ENCODE results near the gene SEMA7A. TPM values are rescaled to one million over a fixed set of nuclear protein-coding genes. Genes with fewer than 3 reads are reported as not detected.

The SEMA7A gene
- total RNA-seq, 1 donor from 2014 or later, result 1.2 TPM

DNA sequence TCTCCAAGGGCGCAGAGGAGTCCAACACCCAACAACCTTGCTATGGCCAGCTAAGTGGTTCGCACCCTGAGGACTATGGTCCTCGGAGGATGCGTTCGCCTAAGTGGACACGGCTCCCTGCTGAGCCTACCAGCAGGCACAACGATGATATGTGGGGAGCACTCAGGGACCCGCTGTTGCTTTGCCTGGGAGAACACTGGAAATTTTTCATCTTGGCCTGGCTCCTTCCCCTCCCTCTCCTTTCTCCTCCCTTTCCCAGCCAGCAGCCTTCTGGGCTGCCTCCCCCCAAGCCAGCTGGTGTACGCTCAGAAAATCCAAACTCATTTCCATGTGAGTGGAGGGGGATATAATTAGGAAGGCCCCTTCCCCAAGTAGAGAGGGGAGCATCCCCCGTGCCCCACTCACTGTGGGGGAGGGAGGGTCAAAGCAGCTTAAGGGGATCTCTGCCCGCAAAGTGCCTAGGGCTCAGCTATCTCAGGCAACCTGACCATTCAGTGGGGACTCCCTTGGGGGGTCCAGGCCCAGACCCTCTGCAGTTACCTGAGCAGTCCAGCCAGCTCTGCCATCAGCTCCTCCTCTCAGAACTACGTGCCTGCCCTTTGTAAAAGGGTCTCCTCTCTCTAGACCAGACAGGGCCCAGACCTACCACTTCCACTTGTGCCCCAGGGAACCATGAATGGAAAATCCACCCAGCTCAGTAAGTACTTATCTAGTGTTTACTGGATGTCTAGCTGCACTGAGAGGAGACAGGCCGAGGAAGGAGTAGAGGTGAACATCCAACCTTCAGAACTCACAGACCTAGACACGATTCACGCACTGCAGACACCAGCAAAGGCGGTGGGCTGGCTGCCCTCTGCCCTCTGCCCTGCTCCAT is 742 bp upstream of the SEMA7A start:
- intact Hi-C loops (cut with DNase I), result no loop called here
- DNase-seq, result no peak
- peak; percentile 13 for ATAC-seq (ENCODE audit: poor library complexity)

DNA sequence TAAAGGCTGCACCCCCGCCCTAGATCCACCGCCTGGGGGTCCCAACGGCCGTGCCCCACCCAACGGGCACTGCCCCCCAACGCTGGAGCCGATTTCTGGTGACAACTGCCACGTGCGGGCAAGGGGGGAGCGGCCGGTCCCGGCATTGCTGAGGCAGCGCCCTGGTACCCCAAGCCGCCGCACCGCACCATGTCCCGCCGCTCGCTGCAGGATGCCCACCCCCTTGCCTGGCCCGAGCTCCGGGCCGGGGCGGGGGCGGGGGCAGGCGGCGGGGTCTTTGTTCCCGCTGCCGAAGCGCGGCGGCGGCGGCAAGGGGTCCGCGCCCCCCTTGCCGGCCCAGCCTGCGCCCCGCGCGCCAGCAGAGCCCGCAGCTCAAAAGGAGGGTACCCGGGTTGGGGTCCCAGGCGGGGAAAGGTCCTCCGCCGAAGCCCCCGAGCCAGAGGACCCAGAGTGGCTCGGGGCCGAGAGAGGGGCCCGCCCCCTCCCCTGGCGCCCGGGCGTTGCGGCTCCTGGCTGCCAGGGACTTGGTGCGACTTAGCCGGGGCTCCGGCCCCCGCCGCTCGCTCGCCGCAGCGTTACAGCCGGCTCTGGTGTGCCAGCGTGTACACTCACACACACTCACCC is 678 bp downstream of the SEMA7A start:
- DNase-seq, result no peak
- no peak for ATAC-seq (ENCODE audit: poor library complexity)
- intact Hi-C loops (cut with DNase I), result no loop called here

DNA sequence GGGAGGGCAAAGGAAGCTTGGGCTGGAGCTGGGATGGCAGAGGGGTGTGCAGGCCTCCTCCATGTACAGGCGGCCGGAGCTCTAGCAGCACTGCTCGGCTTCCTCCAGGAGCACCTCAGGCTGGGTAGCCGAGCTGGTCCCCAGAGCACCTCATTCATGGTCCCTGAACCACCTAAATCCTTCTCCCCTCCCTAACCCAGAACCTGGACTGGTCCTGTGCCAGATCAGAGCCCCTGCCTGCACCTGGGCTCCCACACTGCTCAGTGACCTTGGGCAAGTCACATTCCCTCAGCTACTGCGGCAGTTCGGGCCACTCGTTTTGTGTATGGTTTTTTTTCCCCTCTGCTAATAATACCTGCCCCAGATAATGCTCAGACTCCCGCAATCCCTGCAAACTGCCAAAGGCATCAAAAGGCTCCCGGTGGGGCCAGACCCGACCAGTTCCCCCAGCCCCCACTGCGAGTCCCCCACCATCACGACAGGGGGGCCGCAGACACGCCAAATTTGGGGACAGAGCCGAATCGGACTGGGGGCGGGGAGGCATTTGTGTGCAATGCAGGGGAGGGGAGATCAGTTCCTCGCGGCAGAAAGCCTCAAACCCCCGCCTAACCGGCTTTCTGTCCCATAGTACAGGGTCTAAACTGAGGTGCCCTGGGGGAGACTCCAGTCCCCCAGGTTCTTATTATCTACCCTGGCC is 1.3 kb downstream of the SEMA7A start:
- no peak for DNase-seq
- no peak for ATAC-seq (ENCODE audit: poor library complexity)
- intact Hi-C loops (cut with DNase I), result no loop called here

DNA sequence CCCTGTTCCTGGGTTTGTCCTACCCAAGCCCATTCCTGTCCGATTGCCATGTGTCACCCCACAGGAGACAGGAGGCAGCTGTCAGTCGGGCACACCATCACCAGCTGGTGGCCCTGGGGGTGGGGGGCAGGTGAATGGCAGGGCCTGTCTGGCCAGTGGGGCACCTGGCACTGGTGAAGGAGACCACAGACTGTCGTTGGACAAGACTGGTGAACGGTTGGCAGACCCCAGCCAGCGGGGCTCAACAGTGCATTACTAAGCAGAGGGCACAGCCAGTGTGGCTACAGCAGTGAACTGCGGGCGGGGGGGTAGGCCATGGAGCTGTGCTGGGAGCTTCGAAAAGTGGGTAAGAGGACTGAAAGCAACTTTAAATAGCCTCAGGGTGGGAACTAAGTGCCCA is 2.1 kb downstream of the SEMA7A start:
- intact Hi-C loops (cut with DNase I), result no loop called here
- DNase-seq (no peak), ATAC-seq (ENCODE audit: poor library complexity) (no peak)

DNA sequence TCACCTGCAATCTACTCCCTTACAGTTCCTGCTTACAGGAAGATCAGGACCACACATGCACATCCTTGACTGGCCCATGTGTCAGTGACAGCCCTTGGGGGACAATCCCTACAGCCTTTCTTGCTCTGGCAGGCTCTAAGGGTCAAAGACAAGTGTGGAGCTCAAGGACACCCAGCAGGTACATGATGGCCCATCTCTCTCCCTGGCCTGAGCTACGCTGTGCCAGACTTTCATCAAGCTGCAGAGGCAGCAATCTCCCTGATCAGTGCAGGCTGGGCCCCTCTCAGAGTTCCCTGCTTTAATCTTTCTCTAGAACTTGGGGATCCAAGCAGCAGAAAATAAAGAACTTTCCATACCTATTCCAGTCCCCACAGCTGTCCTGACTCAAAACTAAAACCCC is 2.6 kb downstream of the SEMA7A start:
- intact Hi-C loops (cut with DNase I), result no loop called here
- ATAC-seq (ENCODE audit: poor library complexity), result no peak
- DNase-seq, result no peak

DNA sequence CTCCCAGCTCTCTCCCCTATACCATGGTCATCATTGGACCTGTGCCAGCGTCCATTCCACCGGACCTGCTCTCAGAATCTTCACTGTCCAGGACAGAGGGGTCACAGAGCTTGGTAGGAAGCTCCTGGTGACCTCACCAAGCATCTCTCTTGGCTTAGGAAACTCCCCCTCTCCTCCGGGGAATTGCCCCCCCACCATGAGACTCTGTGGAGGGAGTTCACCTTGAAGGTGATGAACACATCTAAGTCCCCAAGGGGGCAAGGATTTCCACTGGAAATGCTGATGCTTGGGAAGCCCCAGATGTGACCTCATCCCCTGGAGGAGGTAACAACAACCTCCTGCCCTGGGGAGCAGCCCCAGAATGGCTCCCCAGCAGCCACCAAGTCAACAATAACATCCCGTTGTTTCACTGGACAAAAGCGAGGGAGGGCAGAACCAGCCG is 3.2 kb downstream of the SEMA7A start:
- intact Hi-C loops (cut with DNase I), result no loop called here
- DNase-seq, result no peak
- ATAC-seq (ENCODE audit: poor library complexity), result no peak

DNA sequence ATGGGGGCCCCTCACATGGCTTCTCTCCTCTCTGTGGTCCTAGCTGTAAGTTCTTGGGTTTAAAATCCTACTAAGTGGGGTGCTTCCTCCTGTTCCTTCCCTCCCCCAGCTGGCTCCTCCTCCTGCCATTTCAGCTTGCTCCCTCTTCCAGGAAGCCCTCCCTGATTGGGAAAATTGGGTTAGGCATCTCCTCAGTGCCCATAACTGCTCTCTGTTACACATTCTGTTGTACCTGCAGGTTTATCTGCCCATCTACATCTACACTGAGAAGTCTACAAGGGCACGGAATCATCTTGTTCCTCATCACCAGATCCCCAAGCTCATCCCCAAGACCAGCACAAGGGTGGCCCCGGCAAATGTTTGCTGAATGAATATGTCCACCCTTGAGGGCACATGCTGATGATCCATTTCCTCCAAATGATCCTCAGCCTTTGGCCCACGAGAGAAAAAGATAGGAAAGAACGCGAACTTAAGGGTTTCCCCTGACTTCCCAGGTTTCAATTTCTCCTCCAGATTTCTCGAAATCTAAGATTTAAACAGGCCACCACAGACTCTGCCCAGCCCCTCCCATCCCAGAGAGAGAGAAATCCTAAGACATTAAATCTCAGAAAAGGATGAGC is 3.9 kb downstream of the SEMA7A start:
- ATAC-seq (ENCODE audit: poor library complexity) (no peak), DNase-seq (no peak)
- intact Hi-C loops (cut with DNase I), result no loop called here

DNA sequence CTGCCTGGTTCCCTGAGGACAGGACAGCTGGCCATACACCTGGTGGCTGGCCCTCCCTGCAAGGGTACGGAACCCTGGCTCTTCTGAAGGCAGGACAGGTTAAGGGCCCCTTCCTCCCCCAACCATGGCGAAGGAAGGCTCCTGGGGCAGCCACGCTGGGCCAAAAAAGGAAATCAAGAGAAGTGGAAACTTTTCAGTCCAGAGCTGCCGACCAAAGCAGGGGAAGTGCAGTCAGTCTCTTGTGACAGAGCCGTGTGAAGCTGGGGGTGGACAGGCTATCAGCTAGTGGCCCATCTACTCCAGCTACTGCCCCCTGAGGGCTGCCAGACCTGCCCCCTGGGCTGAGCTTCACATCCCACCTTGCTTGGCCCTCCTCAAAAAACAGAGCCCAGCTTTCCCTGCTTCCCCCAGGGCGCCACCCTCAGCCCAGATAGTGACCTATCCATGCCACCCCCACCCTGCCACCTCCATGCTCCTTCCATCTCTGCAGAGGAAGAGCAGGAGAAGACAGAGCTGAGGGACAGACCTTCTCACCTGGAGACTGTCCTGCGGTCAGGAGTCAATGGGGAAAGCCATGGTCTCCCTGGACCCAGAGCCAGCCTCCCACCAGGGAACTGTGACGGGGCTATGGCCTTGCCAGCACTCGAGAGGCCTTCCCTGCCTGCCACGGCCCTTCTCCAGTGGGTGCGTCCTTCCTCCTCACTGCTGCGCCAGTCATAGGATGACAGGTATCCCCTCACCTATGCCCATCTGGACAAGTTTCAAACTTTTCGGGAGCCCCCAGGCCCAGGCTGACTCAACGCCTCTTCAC is 4.6 kb downstream of the SEMA7A start:
- ATAC-seq (ENCODE audit: poor library complexity), result no peak
- intact Hi-C loops (cut with DNase I), result no loop called here
- no peak for DNase-seq

DNA sequence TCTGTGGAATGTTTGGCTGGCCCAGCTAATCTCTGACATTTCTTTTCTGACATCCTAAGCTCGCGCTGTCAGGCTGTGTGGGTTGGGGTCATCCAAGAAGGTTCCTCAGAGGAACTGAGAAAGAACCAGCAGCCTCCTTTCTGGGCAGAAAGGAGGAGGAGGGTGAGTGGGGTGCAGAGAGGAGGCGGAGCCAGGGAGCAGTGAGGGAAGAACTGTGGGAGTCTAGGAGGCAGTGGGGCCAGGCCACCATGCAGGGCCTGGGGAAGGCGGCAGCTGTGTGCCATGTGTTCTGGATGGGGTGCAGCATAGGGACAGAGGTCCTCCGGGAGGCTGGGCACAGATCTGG is 5.3 kb downstream of the SEMA7A start:
- intact Hi-C loops (cut with DNase I), result no loop called here
- ATAC-seq (ENCODE audit: poor library complexity) (no peak), DNase-seq (no peak)

DNA sequence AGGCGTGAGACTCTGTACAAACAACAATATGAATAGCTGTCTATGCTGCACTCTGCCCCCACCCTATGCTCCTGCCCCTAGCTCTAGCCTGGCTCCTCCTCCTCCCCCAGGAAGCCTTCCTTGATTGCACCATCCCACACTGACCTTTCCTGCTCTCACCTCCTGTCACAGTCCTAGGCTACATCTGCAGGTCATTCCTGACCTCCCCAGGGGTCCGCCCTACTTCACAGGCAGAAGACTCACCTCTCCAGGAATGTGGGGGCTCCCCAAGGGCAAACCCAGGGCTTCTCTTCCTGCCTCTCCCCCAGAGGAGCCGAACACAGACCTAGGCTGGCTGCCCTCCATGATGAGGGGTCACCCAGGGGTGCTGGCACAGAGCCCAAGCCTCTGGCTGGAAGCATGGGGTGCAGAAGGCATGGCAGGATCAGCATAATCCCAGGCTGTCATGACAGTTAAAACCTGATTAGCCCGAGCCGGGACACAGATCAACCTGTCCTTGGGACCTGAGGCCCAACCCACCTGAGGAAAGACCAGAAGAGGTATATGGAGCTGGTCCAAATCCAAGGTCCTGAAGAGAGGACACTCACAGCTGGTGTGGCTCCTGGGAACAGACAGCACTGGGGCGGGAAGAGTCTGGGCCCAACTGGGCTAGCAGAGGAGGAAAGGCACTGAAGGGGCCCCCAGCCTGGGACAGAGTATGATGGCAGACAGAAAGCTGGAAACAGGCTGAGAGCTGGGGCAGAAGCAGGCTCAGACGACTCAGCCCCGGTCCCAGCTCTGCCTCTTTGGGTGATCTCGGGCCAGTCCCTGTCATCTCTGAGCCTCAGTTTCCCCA is 5.9 kb downstream of the SEMA7A start:
- DNase-seq (no peak), ATAC-seq (ENCODE audit: poor library complexity) (no peak)
- intact Hi-C loops (cut with DNase I), result no loop called here

DNA sequence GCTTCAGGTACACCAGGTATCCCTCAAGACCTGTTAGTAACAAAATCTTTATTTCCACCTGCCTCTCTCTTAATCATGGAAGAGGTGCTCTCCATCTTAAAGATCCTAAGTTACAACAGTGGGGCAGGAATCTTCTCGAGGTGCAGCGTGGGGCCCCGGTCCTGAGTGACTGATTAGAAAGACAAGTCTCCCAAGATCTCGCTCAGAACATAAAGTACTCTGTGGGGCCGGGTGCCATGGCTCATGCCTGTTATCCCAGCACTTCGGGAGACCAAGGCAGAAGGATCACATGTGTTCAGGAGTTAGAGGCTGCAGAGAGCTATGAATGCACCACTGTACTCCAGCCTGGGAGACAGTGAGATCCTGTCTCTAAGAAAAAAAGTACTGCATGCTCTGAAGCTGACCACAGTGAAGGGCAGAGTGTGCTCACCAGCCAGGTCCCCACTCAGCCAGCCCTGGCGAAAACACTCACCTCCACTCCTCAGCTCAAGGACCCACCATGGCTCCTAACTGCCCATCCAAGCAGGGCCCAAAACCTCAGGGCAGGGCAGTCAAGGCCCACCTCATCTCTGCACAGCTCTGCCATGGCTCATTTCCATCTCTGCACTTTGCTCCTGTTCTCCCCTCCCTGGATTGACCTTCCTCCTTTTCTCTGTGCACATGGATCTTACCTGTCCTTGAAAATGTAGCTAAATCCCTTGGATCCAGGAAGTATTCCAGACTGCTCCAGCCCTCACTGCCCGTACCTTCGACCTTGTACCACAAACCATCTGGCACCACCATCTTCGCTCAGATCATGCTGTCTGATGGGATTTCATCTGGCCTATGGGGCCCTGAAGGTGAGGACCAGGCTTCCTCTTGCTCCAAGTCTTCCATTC is 7.1 kb downstream of the SEMA7A start:
- no peak for ATAC-seq (ENCODE audit: poor library complexity)
- no peak for DNase-seq
- intact Hi-C loops (cut with DNase I), result no loop called here

DNA sequence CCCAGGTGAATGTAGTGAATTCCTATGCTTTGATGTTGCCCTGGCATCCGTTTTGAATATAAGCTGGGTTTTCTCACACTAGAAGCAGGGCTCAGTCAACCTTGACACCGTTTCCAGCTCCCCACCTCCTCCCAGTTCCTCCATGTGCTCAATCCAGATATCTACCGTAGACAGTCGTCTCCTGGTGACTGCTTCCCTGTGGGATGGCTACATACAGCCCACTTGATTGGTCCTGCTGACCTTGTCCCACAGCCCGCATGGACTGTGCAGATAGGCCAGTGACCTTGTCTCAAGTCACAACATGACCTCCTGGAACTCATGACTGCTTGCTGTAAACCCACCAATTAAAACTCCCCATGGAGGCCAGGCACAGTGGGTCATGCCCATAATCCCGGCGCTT is 8.1 kb downstream of the SEMA7A start:
- ATAC-seq (ENCODE audit: poor library complexity), result no peak
- intact Hi-C loops (cut with DNase I), result no loop called here
- DNase-seq, result no peak

DNA sequence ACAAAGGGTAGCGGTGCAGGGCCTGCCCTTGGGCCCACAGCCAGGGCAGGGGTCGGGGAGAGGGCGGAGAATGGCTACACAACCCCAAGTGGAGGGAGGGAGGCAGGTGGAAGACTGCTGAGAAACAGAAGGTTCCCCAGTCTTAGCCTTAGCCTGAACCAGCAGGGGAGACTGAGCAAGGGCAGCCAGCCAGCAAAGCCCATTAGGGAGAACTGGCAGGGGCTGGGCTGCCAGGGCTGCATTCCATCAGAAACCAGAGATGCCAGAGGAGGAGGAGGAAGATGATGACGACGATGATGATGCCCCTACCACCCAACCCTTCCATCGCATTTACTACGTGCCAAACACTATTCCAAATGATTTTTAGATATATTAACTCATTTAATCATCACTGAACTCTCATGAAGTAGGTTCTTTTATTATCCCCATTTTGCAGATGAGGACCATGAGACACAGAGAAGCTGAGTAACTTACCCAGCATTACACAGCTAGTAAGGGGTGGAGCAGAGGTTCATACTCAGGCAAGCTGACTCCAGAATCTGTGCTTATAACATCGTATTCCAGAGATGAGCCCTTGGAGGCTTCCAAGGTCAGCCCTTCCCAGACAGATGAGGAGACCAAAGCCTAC is 8.7 kb downstream of the SEMA7A start:
- intact Hi-C loops (cut with DNase I), result no loop called here
- no peak for ATAC-seq (ENCODE audit: poor library complexity)
- peak; percentile 31 for DNase-seq

DNA sequence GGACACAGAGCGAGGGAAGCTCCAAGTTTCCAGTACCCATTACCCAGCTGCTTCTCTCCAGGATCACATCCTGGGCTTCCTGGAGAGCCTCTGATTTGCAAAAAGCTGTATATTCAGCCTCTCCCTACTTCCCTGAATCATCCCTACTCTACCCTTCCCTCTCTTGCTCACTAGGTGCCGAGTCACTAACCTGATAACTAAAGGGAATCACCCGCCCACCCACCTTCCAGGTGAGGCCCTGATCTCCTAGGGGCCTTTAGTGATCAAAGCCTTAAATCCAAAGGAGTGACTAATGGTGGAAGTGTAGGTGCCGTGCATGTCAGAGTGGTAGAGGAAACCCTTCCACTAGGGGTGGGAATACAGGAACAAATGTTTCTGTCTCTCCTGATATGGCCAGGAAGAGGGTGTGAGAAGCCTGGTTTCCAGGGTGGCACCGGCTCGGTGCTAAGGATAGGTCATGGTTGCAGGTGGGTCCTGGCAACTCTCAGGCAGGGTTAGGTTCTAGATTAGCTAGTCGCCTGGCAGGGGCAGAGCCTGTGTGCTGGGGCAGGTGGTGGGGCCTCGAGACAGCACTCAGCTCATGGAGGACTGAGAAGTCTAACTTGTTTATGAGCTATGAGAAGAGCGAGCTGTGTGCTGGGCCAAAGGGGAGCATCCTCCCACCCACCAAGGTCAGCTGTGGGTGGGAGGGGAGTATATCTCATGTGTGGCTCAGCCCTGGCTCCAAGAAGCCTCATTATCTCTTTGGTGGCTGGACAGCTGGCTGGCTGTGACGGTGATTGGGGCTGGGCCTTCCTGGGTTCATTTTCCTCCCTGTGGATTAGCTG is 10.1 kb downstream of the SEMA7A start:
- ATAC-seq (ENCODE audit: poor library complexity) (no peak), DNase-seq (peak; percentile 21)
- intact Hi-C loops (cut with DNase I), result no loop called here

DNA sequence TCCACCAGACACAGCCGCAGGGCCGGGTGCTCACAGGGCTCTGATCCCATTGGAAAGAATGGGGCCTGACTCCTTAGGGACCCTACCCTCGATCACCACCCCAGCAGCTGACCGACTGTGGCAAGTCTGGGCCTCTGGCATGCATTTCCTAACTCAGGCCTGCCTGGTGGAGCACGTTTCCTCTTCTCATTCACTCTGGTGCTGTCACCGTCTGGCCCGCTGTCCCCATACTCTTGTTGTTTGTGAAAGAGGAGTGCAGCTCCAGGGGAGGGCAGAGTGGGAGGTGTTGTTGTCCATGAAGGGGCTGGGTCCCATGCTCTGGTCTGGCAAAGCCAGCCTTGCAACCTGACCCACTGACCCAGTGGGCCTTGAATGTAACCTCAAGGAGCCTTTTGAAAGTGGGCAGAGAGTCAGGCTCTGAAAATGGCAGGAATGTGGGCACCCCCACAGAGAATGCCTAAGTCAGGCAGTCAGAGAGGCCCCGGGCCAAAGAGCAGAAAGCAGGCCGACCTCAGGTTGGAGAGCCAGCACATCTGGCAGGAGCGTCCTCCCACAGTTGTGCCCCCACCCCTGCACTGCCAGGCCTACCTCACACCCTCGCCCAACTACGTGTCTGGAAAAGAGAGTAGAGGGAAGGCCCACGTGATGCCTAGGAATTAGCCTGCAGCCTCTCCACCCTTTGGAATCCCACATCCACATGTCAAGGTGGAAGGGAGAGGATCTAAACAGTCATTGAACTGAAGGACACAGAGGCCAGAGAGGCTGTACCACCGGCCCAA is 10.9 kb downstream of the SEMA7A start:
- peak; percentile 24 for DNase-seq
- intact Hi-C loops (cut with DNase I), result no loop called here
- no peak for ATAC-seq (ENCODE audit: poor library complexity)

All from Right ventricle myocardium superior (tissue), 1 donor.